Mesodermal cell (in vitro differentiated cells): ENCODE data around the gene NKX6-1.

Source experiments
- H3K27ac ChIP-seq: 2 replicates; pipeline ENCODE4 v1.7.0; 2013; ENCODE audit warnings: mild to moderate bottlenecking, low read depth, low read length, moderate library complexity; ENCODE audit not compliant: severe bottlenecking
- H3K36me3 ChIP-seq: 2 replicates; pipeline ENCODE4 v1.7.1; 2013; ENCODE audit warnings: mild to moderate bottlenecking, low read length, moderate library complexity; ENCODE audit not compliant: control insufficient read depth, insufficient read depth
- H3K4me1 ChIP-seq: one replicate; pipeline ENCODE4 v1.7.1; 2013; ENCODE audit warnings: mild to moderate bottlenecking, low read length; ENCODE audit not compliant: insufficient read depth, control insufficient read depth, poor library complexity, severe bottlenecking
- H3K4me3 ChIP-seq: 2 replicates; pipeline ENCODE4 v1.7.0; 2013; ENCODE audit warnings: low read length, control low read depth, mild to moderate bottlenecking; ENCODE audit not compliant: insufficient read depth, poor library complexity, severe bottlenecking; ENCODE audit errors: extremely low read depth
- H3K9me3 ChIP-seq: 2 replicates; pipeline ENCODE4 v1.7.1; 2013; ENCODE audit warnings: mild to moderate bottlenecking, low read length, moderate library complexity; ENCODE audit not compliant: control insufficient read depth
- WGBS, 2 experiments: methylation state at CpG; one replicate each; pipeline ENCODE4 v1.1.5; 2013; ENCODE audit warnings: missing lambda C conversion rate in 2 of 2; ENCODE audit not compliant: insufficient coverage in 2 of 2; 5-methylcytosine and 5-hydroxymethylcytosine counted together

The NKX6-1 gene

DNA sequence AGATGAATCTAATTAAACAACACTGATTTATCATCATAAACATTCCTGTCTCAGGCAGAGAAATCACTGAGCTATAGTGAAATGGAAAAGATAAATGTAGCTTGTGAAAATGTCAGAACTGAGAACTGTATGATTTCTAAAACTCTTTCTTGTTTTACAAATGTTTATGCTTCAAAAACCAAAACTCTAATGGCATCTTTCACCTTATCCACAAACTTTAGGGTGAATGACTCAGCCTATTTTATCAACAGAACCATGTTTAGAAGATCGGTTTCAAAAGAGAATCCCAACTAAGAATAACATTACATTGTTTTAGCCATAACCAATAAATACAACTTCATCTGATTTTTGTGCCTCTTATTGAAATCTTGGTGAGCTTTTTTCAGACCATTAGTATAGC, 21.4 kb downstream of the NKX6-1 start:
- Histone ChIP-seq H3K36me3 (no peaks in the 10 kb centered on the region), H3K9me3 (no peaks in the 10 kb centered on the region), H3K4me3 (no peak overlapping the region), H3K4me1 (no peaks in the 10 kb centered on the region), H3K27ac (no peak overlapping the region)
- WGBS, 2 experiments = 83% methylated on average over 1 of the region's 1 CpG; no CpG with 5 or more reads in 1 of the 2 experiments

DNA sequence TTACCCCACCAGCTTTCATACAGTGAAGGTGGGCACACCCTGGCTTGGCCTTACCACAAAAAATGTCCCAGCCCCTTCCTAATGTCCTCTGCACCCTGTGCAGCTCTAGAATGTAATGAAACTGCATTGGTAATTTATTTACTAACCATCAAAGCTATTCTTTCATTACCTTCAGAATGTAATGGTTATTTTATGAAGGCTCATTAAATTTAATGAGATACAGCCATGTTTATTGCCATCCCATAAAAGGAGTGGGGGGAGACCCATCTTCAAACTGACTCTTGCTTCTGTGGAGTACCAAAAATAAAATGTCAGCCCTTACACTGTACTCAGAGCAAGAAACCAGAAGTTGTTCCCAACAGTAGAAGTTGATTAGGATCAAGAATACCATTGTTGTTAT, 25.0 kb downstream of the NKX6-1 start:
- Histone ChIP-seq H3K27ac (no peak overlapping the region), H3K4me1 (no peaks in the 10 kb centered on the region), H3K9me3 (no peaks in the 10 kb centered on the region), H3K4me3 (no peak overlapping the region), H3K36me3 (no peaks in the 10 kb centered on the region)

DNA sequence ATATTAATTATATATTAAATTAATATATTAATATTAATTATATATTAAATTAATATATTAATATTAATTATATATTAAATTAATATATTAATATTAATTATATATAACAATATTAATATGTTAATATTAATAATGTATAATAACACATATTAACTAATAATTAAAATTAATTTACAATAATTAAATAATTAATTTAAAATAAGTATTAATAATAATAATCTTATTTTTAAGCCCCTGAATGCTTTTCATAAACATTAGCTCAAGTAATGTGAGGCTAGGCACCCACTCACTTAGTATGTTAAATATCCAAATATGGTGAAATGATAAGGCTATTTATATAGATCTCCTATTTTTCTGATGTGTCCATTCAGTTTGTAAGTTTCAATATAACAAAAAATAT, 26.9 kb downstream of the NKX6-1 start:
- H3K36me3 ChIP-seq = no peaks in the 10 kb centered on the region
- no peaks in the 10 kb centered on the region for H3K4me1 ChIP-seq
- H3K9me3 ChIP-seq = no peaks in the 10 kb centered on the region
- no peak overlapping the region for H3K27ac ChIP-seq
- H3K4me3 ChIP-seq = no peak overlapping the region

DNA sequence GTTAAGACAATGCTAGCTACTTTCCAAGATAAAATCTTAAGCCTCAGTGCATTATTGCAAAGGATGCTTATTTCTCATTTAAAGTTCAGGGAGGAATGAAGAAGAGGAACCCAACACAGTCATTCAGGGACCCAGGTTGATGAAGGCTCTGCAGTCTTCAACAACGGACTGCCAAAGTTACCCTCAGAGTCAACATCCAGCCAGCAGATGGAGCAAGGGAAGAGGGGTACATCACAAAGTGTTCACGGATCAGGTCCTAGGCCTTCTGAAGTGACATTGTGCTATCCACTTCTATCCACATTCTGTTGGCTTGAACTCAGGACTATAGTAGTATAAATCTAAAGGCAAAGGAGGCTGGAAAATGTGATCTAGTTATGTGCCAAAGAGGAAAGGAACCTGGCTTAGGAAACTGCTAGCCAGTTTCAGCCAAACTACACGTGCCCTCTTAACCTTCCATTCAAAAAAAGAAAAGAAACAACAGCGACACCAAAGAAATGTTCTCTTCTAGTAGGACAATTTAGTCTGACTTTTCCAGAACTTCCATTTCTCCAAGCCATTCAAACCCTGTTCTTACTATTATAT, 28.8 kb downstream of the NKX6-1 start:
- Histone ChIP-seq H3K4me3 (no peak overlapping the region), H3K36me3 (no peaks in the 10 kb centered on the region), H3K9me3 (no peaks in the 10 kb centered on the region), H3K27ac (no peak overlapping the region), H3K4me1 (no peaks in the 10 kb centered on the region)
- WGBS, 2 experiments = 46 to 49% methylated on average over 2 to 3 of the region's 4 CpGs

DNA sequence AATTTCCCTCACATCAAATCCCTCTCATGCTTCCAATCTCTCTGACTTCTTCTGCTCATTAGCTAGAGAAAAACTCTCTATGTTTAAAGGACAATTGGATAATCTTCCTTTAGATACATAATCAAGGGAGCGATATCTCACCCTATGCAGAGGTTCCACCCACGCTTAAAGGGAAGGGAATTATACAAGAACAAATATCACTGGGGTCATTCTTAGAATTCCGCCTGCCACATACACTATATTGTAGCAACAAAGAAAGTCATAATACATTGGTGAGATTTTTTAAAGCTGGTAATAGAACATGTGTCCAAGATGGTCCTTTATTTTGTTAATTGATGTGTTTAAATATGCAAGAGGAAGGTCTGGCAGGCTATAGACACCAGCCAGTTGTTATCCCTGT, 31.5 kb downstream of the NKX6-1 start:
- no peaks in the 10 kb centered on the region for H3K36me3 ChIP-seq
- H3K9me3 ChIP-seq = peaks cover 5% of the 10 kb centered on the region
- no peak overlapping the region for H3K4me3 ChIP-seq
- no peaks in the 10 kb centered on the region for H3K4me1 ChIP-seq
- no CpG with 5 or more reads among the region's 3 CpGs for WGBS, 2 experiments
- no peak overlapping the region for H3K27ac ChIP-seq

DNA sequence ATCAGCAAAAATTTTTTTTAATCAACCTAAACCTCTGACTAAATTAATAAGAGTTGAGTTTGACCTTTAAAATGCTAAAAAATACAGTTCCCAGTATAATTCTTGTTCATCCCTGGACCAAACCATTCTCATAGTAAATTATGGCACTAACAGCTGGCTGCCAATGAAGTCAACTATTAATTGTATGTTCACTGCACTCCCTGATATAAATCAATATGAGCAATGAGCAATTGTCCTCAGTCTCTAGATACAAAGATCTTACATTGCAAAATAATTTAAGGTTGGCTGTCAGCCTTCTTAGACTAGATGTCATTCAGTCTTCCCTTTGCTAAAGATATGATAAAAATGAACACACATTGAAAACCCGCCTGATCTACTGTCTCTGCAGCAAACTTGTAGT, 39.3 kb downstream of the NKX6-1 start:
- WGBS, 2 experiments = no CpG with 5 or more reads among the region's 1 CpG
- peaks cover 5% of the 10 kb centered on the region for H3K9me3 ChIP-seq

DNA sequence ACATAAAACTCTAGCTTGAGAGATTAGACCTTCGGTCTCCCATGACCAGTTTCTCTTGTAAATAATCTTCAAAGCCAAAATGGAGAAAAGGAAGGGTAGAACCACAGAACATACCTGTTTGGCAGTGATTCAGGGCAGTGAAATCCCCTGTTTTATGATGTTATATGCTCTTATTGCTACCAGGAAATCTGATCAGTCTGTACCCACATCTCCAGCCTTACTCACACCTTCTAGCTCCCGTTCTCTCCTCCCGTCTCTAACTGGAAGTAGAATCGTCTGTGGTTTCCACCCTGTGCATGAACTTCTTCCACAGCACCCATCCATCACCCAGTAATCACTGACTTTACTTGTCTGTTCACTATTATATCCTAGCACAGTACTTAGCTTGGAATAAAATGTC, 42.9 kb downstream of the NKX6-1 start:
- H3K36me3 ChIP-seq = no peaks in the 10 kb centered on the region
- no peak overlapping the region for H3K27ac ChIP-seq
- H3K9me3 ChIP-seq = no peaks in the 10 kb centered on the region
- no peak overlapping the region for H3K4me3 ChIP-seq
- 89 to 91% methylated on average over 3 to 4 of the region's 4 CpGs for WGBS, 2 experiments
- H3K4me1 ChIP-seq = no peaks in the 10 kb centered on the region

More for the DNA sequence above, 39.3 kb downstream of the NKX6-1 start:
- Histone ChIP-seq H3K4me3 (no peak overlapping the region), H3K4me1 (no peaks in the 10 kb centered on the region), H3K27ac (no peak overlapping the region), H3K36me3 (no peaks in the 10 kb centered on the region)

DNA sequence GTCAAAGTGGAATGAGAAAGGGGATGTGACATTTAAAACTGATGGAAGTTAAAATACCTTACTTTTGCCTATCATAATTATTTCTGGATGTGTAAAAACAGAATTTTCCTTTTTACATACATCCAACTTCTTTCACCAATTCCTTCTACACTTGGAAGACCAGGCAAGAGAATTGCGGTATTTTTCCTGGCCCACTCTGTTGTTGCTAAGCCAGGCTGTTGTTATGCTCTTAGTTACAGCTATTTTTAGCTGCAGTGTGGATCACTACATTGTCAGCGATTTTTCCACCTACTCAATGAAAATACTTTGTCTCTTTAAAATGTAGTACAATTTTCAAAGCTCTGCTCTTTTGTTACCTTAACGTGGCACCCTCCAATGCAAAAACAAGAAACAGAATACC, 43.4 kb downstream of the NKX6-1 start:
- no peak overlapping the region for H3K27ac ChIP-seq
- no peaks in the 10 kb centered on the region for H3K4me1 ChIP-seq
- H3K36me3 ChIP-seq = no peaks in the 10 kb centered on the region
- no peak overlapping the region for H3K4me3 ChIP-seq
- WGBS, 2 experiments = 79 to 87% methylated on average over 3 of the region's 3 CpGs
- H3K9me3 ChIP-seq = no peaks in the 10 kb centered on the region

DNA sequence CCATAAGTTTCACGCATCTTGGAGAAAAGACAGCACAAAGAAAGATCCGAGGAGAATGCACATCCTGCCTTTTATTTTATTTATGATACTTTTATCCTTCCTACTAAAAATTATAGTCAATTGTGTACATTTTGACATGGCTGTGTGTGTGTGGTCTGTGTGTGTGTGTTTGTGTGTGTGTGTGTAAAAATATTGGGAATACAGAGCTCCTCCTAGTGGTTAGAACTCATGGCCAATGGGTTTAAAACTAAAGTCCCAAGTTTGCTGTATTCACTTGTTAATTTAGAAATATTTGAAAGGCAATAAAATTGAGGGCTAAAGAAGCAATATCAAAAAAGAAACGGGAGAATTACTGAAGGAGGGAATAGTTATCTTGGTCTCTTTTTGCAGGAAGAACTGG, 47.5 kb downstream of the NKX6-1 start:
- Histone ChIP-seq H3K4me1 (no peaks in the 10 kb centered on the region), H3K9me3 (no peaks in the 10 kb centered on the region), H3K36me3 (no peaks in the 10 kb centered on the region), H3K4me3 (no peak overlapping the region), H3K27ac (no peak overlapping the region)
- 7 to 14% methylated on average over 1 of the region's 3 CpGs for WGBS, 2 experiments

DNA sequence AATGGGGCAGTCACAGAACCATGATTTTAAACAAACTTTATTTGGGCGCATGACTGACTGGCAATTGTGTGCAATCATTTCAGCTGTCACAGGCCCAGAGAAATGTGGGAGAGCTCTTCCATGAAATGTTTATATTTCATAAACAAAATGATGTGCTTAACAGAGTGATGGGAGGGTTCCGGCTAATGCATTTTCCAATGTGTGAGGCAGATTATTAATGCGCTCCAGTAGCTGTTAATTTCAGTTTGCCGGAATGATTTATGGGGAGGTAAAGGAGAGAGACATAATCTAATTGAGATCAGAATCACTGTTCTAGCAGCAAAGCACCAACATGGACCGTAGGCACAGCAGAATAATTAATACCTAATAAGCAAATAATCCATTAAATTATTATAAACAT, 55.6 kb downstream of the NKX6-1 start:
- no peak overlapping the region for H3K27ac ChIP-seq
- WGBS, 2 experiments = 87 to 92% methylated on average over 3 to 4 of the region's 5 CpGs
- no peaks in the 10 kb centered on the region for H3K4me1 ChIP-seq

DNA sequence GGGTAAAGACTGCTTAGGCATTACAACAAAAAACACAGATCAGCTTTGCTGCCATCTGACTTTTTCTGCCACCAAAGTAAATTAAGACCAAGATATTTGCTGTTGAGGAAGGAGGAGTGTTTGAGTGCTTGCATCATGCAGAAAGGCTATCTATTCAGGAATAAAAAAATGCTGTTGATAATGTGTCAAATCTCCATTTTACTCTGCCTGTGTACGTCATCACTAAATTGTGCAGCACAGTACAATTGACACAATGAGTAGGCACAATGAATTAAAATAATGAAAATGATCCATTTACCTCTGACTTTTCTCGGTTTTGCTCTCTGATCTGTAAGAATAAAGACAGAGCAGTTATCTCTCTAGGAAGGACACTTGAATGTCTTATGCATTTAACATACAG, 56.3 kb downstream of the NKX6-1 start:
- Histone ChIP-seq H3K4me3 (no peak overlapping the region), H3K36me3 (no peaks in the 10 kb centered on the region), H3K27ac (no peak overlapping the region), H3K4me1 (no peaks in the 10 kb centered on the region), H3K9me3 (no peaks in the 10 kb centered on the region)
- no CpG with 5 or more reads among the region's 2 CpGs for WGBS, 2 experiments

More for the DNA sequence above, 55.6 kb downstream of the NKX6-1 start:
- Histone ChIP-seq H3K36me3 (no peaks in the 10 kb centered on the region), H3K4me3 (no peak overlapping the region), H3K9me3 (no peaks in the 10 kb centered on the region)
